ENCODE results near the gene CARD11.
"Not testable (repeated sequence)": the region's sequence is repeated elsewhere in the genome, so short reads cannot be mapped to it uniquely, and the experiment has no call there.

Gene CARD11

DNA sequence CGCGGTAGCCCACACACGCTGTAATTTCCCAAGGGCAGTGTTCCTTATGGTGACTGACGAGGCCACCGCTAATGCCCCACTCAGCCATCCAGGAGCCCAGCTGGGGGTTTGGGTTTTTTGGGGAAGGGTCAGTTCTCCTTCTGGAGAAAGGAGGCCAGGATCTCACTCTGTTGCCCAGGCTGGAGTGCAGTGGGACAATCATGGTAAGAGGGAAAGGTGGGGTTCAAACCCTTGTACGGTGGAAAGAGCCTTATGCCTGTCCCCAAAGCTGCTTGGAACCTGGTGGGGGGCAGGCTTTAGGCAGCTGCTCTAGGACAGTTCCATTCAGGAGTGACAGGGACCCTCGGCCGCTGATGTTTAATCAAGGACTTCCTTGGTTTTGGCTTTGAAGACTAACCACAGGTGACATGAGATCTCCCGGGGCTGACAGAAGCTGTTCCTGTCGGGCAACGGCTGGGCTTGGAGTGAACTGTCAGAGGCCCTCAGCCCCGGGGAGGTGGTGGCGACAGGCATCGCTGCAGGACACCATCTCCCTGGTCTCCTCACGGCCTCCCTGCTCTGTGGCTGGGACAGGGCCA lies 84.5 kb downstream of the CARD11 start:
- no peak for DNase-seq

DNA sequence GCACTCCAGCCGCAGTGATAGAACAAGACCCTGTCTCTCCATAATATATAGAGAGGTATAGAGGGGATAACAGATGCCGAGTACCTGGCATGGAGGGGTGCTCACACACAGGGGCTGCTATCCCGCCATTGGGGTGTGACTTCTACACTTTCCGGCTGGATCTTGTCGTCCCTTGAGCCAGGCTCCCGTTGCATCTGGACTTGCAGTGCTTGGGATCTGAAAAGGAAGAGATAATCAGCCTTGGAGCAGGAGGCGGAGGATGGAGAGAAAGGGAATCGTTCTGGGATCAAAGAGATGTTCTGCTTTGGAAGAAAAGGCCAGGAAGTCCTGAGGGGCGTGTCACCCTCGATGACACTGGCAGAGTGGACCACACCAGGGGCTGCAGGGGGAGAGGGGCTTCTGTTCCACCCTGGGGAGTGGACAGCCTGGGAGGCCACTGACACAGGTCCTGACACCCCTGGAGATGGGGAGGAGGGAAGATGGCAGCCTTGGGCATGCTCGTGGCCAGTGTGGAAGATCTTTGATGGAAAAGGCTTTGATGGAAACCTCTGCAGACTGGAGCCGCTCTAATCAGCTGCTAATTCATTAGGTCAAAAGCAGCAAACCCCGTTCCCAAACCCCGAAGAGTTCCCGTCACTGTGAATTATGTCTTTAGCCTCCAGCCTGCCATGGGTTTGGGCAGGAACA lies 85.1 kb downstream of the CARD11 start:
- no peak for DNase-seq

DNA sequence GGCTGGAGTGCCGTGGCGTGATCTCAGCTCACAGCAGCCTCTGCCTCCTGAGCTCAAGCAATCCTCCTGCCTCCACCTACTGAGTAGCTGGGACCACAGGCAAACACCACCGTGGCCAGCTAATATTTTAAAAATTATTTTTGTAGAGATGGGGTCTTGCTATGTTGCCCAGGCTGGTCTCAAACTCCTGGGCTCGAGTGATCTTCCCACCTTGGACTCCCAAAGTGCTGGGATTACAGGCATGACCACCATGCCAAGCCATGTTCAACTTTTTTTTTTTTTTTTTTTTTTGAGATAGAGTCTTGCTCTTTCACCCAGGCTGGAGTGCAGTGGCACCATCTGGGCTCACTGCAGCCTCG lies 86.3 kb downstream of the CARD11 start:
- DNase-seq = not testable (repeated sequence)

- peak; percentile 77 for DNase-seq
Observed at GRCh38 chr7:2956526-2957368, 86.9 kb downstream of the CARD11 start.

DNA sequence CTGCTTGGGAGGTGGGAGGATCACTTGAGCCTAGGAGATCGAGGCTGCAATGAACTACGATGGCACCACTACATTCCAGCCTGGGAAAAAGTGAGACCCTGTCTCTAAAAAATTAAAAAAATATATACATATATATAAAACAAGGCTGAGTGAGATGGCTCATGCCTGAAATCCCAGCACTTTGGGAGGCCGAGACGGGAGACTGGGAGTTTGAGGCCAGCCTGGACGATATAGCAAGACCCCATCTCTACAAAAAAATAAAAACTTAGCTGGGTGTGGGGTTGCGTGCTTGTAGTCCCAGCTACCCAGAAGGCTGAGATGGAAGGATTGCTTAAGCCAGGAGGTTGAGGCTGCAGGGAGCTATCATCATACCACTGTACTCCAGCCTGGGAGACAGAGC lies 87.6 kb downstream of the CARD11 start:
- no peak for DNase-seq

GRCh38 chr7:2955269-2955668 lies 88.4 kb downstream of the CARD11 start:
- no peak for DNase-seq

- peak; percentile 67 for DNase-seq
Observed at GRCh38 chr7:2954433-2954853, 89.2 kb downstream of the CARD11 start.

GRCh38 chr7:2953588-2954407 lies 89.9 kb downstream of the CARD11 start:
- DNase-seq = no peak

GRCh38 chr7:2953099-2953498 lies 90.6 kb downstream of the CARD11 start:
- DNase-seq = no peak

DNA sequence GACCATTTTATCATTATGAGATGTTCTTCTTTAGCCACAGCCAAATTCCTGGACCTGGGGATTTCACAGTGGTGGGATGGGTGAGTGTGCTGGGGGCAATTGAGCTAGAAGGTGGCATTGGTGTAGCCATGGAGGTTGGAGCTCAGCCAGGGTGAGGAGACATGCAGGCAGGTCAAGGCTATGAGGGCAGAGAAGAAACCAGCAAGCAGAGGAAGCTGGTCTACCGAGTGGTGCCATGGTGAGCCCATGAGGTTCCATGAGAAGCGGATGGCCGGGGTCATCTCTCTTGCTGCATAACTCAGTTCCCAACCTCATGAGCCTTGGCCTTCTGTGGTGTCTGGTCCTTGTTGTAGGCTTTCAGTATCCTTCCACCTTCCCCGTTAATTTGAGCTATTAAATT lies 91.4 kb downstream of the CARD11 start:
- no peak for DNase-seq

GRCh38 chr7:2950578-2950977 lies 93.1 kb downstream of the CARD11 start:
- DNase-seq = no peak

GRCh38 chr7:2948749-2949148 lies 94.9 kb downstream of the CARD11 start:
- DNase-seq = no peak

DNA sequence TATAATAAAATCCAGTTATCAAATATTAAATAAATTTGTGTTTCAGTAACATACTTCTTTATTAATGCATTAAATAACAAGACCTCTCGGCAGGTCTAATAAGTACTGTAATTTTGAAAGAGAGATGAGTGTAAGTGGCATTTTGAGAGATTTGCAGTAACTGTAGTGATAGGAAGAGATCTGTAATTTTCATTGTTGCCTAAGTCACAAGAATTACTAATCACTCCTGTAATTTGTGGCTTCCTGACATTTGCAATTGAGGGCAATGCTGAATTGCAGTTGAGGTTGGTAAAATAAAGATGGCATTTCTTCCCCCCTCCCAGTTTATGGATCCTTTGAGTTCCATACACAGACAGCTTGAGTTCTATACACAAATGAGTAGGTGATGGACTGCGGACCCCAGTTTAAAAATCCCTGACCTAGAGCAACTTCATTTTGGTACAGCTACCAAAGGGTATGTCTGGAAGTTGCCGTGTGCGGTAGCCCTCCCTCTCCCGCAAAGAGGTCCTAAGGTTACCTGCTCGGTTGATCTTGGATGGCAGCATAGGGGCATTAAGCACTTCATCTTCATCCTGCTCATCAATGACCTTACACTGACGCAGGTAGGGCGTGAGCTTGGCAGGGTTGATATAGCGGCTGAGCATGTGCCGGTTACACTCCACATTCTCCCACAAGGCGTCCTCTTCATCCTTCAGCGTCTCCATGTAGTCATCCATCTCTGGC lies 96.4 kb downstream of the CARD11 start:
- DNase-seq = no peak

GRCh38 chr7:2945171-2945570 lies 98.5 kb downstream of the CARD11 start:
- no peak for DNase-seq

GRCh38 chr7:2944739-2945138 lies 98.9 kb downstream of the CARD11 start:
- no peak for DNase-seq

GRCh38 chr7:2943851-2944601 lies 99.6 kb downstream of the CARD11 start:
- no peak for DNase-seq

GRCh38 chr7:2941216-2941859 lies 102.3 kb downstream of the CARD11 start:
- no peak for DNase-seq

GRCh38 chr7:2940466-2940865 lies 103.2 kb downstream of the CARD11 start:
- no peak for DNase-seq

GRCh38 chr7:2939193-2939885 lies 104.3 kb downstream of the CARD11 start:
- no peak for DNase-seq

GRCh38 chr7:2938514-2939192 lies 105.0 kb downstream of the CARD11 start:
- no peak for DNase-seq

Data from activated CD4-positive, alpha-beta T cell treated with anti-CD3 and anti-CD28 coated beads, Interleukin-2, Interleukin-6, amounts not matched to agents 100 ng/mL and 50 ng/mL, durations not matched to agents 16 hours and 8 hours (primary cell).